ENCODE data around the gene TRAPPC2L.

DNA sequence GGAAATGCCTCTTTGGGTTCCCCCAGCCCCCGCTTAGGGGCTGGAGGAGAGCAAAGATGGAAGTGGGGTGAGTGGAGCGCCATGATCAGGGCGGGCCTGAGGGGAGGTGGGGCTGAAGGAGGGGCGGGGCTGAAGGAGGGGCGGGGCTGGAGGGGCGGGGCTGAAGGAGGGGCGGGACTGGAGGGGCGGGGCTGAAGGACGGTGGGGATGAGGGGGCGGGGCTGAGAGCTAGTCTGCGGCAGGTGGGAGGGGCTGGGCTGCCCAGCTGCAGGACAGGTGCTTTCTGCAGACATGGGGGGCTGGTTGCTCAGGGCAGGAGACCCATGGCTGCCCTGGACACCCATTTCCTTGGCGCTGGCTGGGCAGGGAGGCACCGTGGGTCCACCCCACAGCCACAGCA, 48.6 kb downstream of the TRAPPC2L start:
- no peak for TF ChIP-seq POLR2AphosphoS5 (IDR thresholded peaks at IDR 0.05; ENCODE audit: low read depth)
- TF ChIP-seq EZH2phosphoT487 (IDR thresholded peaks at IDR 0.05; ENCODE audit: unreplicated experiment): no peak
- TF ChIP-seq CTCF (conservative IDR thresholded peaks at IDR 0.05; ENCODE audit: low read depth in 2 of 2): no peak
- no peak for TF ChIP-seq EZH2 (IDR thresholded peaks at IDR 0.05; ENCODE audit: low read depth, unreplicated experiment)
- no peak for TF ChIP-seq REST (IDR thresholded peaks at IDR 0.05; ENCODE audit: unreplicated experiment)
- TF ChIP-seq ETS1 (IDR thresholded peaks at IDR 0.05): no peak
- TF ChIP-seq STAT1 (IDR thresholded peaks at IDR 0.05; ENCODE audit: unreplicated experiment): no peak
- no peak for TF ChIP-seq JUNB (IDR thresholded peaks at IDR 0.05; ENCODE audit: unreplicated experiment)
- no peak for TF ChIP-seq CREB1 (CRISPR knock-in tag; IDR thresholded peaks at IDR 0.05; ENCODE audit: low read depth)
- no peak for TF ChIP-seq ZNF331 (CRISPR knock-in tag; IDR thresholded peaks at IDR 0.05; ENCODE audit: low read depth)
- no peak for TF ChIP-seq NANOG (IDR thresholded peaks at IDR 0.05; ENCODE audit: borderline replicate concordance)
- TF ChIP-seq ZNF114 (CRISPR knock-in tag; IDR thresholded peaks at IDR 0.05): no peak
- TF ChIP-seq, protein P1, sequence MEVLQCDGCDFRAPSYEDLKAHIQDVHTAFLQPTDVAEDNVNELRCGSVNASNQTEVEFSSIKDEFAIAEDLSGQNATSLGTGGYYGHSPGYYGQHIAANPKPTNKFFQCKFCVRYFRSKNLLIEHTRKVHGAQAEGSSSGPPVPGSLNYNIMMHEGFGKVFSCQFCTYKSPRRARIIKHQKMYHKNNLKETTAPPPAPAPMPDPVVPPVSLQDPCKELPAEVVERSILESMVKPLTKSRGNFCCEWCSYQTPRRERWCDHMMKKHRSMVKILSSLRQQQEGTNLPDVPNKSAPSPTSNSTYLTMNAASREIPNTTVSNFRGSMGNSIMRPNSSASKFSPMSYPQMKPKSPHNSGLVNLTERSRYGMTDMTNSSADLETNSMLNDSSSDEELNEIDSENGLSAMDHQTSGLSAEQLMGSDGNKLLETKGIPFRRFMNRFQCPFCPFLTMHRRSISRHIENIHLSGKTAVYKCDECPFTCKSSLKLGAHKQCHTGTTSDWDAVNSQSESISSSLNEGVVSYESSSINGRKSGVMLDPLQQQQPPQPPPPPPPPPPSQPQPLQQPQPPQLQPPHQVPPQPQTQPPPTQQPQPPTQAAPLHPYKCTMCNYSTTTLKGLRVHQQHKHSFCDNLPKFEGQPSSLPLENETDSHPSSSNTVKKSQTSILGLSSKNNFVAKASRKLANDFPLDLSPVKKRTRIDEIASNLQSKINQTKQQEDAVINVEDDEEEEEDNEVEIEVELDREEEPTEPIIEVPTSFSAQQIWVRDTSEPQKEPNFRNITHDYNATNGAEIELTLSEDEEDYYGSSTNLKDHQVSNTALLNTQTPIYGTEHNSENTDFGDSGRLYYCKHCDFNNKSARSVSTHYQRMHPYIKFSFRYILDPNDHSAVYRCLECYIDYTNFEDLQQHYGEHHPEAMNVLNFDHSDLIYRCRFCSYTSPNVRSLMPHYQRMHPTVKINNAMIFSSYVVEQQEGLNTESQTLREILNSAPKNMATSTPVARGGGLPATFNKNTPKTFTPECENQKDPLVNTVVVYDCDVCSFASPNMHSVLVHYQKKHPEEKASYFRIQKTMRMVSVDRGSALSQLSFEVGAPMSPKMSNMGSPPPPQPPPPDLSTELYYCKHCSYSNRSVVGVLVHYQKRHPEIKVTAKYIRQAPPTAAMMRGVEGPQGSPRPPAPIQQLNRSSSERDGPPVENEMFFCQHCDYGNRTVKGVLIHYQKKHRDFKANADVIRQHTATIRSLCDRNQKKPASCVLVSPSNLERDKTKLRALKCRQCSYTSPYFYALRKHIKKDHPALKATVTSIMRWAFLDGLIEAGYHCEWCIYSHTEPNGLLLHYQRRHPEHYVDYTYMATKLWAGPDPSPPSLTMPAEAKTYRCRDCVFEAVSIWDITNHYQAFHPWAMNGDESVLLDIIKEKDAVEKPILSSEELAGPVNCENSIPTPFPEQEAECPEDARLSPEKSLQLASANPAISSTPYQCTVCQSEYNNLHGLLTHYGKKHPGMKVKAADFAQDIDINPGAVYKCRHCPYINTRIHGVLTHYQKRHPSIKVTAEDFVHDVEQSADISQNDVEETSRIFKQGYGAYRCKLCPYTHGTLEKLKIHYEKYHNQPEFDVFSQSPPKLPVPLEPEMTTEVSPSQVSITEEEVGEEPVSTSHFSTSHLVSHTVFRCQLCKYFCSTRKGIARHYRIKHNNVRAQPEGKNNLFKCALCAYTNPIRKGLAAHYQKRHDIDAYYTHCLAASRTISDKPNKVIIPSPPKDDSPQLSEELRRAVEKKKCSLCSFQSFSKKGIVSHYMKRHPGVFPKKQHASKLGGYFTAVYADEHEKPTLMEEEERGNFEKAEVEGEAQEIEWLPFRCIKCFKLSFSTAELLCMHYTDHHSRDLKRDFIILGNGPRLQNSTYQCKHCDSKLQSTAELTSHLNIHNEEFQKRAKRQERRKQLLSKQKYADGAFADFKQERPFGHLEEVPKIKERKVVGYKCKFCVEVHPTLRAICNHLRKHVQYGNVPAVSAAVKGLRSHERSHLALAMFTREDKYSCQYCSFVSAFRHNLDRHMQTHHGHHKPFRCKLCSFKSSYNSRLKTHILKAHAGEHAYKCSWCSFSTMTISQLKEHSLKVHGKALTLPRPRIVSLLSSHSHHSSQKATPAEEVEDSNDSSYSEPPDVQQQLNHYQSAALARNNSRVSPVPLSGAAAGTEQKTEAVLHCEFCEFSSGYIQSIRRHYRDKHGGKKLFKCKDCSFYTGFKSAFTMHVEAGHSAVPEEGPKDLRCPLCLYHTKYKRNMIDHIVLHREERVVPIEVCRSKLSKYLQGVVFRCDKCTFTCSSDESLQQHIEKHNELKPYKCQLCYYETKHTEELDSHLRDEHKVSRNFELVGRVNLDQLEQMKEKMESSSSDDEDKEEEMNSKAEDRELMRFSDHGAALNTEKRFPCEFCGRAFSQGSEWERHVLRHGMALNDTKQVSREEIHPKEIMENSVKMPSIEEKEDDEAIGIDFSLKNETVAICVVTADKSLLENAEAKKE (CRISPR knock-in tag; IDR thresholded peaks at IDR 0.05): no peak
